Esophagus muscularis mucosa (tissue), 4 donors: ENCODE measurements around the gene SH3D21. TPM values are rescaled to one million over a fixed set of nuclear protein-coding genes. Genes with fewer than 3 reads are reported as not detected.

Experiments
- DNase-seq: peaks from one replicate; pipeline ENCODE4 v3.0.0-alpha.2; 2017; ENCODE audit errors: extremely low spot score
- H3K27ac ChIP-seq, 4 donors: fragments of 200-600 bp; sonication (generic); replicated peaks in 1 of 4; 1 replicate in 3 of 4; 2 replicates in 1 of 4; pipeline ENCODE4 v1.5.1; 2016 to 2019; ENCODE audit warnings: mild to moderate bottlenecking in 1 of 4
- H3K27me3 ChIP-seq, 4 donors: fragments of 200-600 bp; sonication (generic); one replicate each; pipeline versions ENCODE4 v1.5.1 to v1.6.0; 2016 to 2019
- H3K36me3 ChIP-seq, 4 donors: fragments of 200-600 bp; sonication (generic); one replicate each; pipeline ENCODE4 v1.5.1; 2016 to 2019
- H3K4me1 ChIP-seq, 4 donors: fragments of 200-600 bp; sonication (generic); one replicate each; pipeline ENCODE4 v1.5.1; 2016 to 2019
- H3K4me3 ChIP-seq, 4 donors: fragments of 200-600 bp; sonication (generic); 1 replicate in 2 of 4; 2 replicates in 2 of 4; pipeline ENCODE4 v1.5.1; 2016 to 2019; ENCODE audit warnings: mild to moderate bottlenecking in 4 of 4, moderate library complexity in 1 of 4
- H3K9me3 ChIP-seq, 4 donors: fragments of 200-600 bp; sonication (generic); 1 replicate in 3 of 4; 2 replicates in 1 of 4; pipeline ENCODE4 v1.5.1; 2016 to 2019
- CTCF ChIP-seq, 3 experiments: fragments of 200-600 bp in 2 of 3; fragments of 450-650 bp in 1 of 3; sonication (generic) in 2 of 3; IDR thresholded peaks; one replicate each; pipeline ENCODE4 v1.5.1; 2017 to 2019; ENCODE audit warnings: antibody characterized with exemption in 3 of 3, mild to moderate bottlenecking in 2 of 3, moderate library complexity in 1 of 3
- EP300 ChIP-seq: sonication (generic); formaldehyde crosslinking; IDR thresholded peaks from one replicate; pipeline ENCODE4 v1.6.1; 2017; ENCODE audit warnings: antibody characterized with exemption
- POLR2A ChIP-seq: fragments of 450-650 bp; IDR thresholded peaks from one replicate; pipeline ENCODE4 v1.6.1; 2017; ENCODE audit warnings: antibody characterized with exemption, moderate library complexity, mild to moderate bottlenecking, low read depth
- POLR2AphosphoS5 ChIP-seq, 2 donors: sonication (generic); formaldehyde crosslinking; IDR thresholded peaks; one replicate each; pipeline ENCODE4 v1.6.1; 2017; ENCODE audit warnings: antibody characterized with exemption in 2 of 2
- WGBS: methylation state at CpG from one replicate; pipeline ENCODE4 v1.1.5; 2018; 5-methylcytosine and 5-hydroxymethylcytosine counted together
- intact Hi-C: fragments of 100-400 bp; cut with DNase I; formaldehyde crosslinking; loops from one replicate; pipeline ENCODE4 v1.15.1; 2023
- total RNA-seq, 4 donors: library from RNA; depleted of rRNA; stranded (reverse); fragments of >200 nt; gene quantifications; one replicate each; pipeline versions ENCODE4 v1.1.0 to v1.2.1, GENCODE V29; 2016

The SH3D21 gene
- total RNA-seq, 4 donors from 2014 or later = 0.26 to 2.0 (median 1.1) TPM

GRCh38 chr1:36304521-36304920, 1.6 kb upstream of the SH3D21 start:
- no peak overlapping the region for H3K4me3 ChIP-seq
- no peaks in the 10 kb centered on the region for H3K9me3 ChIP-seq
- no peak overlapping the region for H3K27ac ChIP-seq
- DNase-seq = no peak
- peaks cover 18 to 37% (median 32%) of the 10 kb centered on the region in 4 donors for H3K4me1 ChIP-seq
- peaks cover 42 to 54% (median 52%) of the 10 kb centered on the region in 4 donors for H3K36me3 ChIP-seq
- intact Hi-C loops = no loop called here
- no peak for TF ChIP-seq EP300
- no peak for TF ChIP-seq CTCF (IDR thresholded peaks at IDR 0.05)
- no peak for TF ChIP-seq POLR2AphosphoS5 (IDR thresholded peaks at IDR 0.05)
- no peak for TF ChIP-seq POLR2A
- H3K27me3 ChIP-seq = no peaks in the 10 kb centered on the region
- 74% methylated on average over 7 of the region's 7 CpGs for WGBS

GRCh38 chr1:36304970-36305914, 926 bp upstream of the SH3D21 start:
- H3K4me3 ChIP-seq = no peak overlapping the region
- no peaks in the 10 kb centered on the region for H3K27me3 ChIP-seq
- DNase-seq = no peak
- 84% methylated on average over 10 of the region's 10 CpGs for WGBS
- H3K36me3 ChIP-seq = peaks cover 39 to 46% (median 44%) of the 10 kb centered on the region in 4 donors
- H3K9me3 ChIP-seq = no peaks in the 10 kb centered on the region
- intact Hi-C loops = no loop called here
- TF ChIP-seq CTCF (IDR thresholded peaks at IDR 0.05) (no peak), POLR2AphosphoS5 (IDR thresholded peaks at IDR 0.05) (no peak), EP300 (no peak), POLR2A (no peak)
- H3K27ac ChIP-seq = peak overlapping the region; percentile 65 to 85 (median 78)
- H3K4me1 ChIP-seq = peaks cover 14 to 30% (median 25%) of the 10 kb centered on the region in 4 donors

GRCh38 chr1:36305915-36306209, 306 bp upstream of the SH3D21 start:
- TF ChIP-seq EP300 (no peak), CTCF (IDR thresholded peaks at IDR 0.05) (no peak), POLR2A (no peak), POLR2AphosphoS5 (IDR thresholded peaks at IDR 0.05) (no peak)

GRCh38 chr1:36306902-36307456, 811 bp downstream of the SH3D21 start:
- intact Hi-C loops = no loop called here
- peak overlapping the region; percentile 63 to 86 (median 69) for H3K4me3 ChIP-seq
- TF ChIP-seq POLR2A = no peak
- TF ChIP-seq POLR2AphosphoS5 (IDR thresholded peaks at IDR 0.05) = peak; percentile 83 to 96
- TF ChIP-seq EP300 = no peak
- TF ChIP-seq CTCF (IDR thresholded peaks at IDR 0.05) = no peak
- H3K36me3 ChIP-seq = peaks cover 22 to 29% (median 27%) of the 10 kb centered on the region in 4 donors
- no peaks in the 10 kb centered on the region for H3K9me3 ChIP-seq
- 2% methylated on average over 22 of the region's 46 CpGs for WGBS
- H3K4me1 ChIP-seq = peaks cover 14 to 28% (median 21%) of the 10 kb centered on the region in 4 donors
- H3K27me3 ChIP-seq = no peaks in the 10 kb centered on the region
- peak overlapping the region; percentile 65 to 85 (median 78) for H3K27ac ChIP-seq
- DNase-seq = peak; percentile 96

More at GRCh38 chr1:36305915-36306209, 306 bp upstream of the SH3D21 start:
- H3K9me3 ChIP-seq = no peaks in the 10 kb centered on the region
- intact Hi-C loops = no loop called here
- H3K36me3 ChIP-seq = peaks cover 33 to 40% (median 38%) of the 10 kb centered on the region in 4 donors
- peaks cover 14 to 28% (median 21%) of the 10 kb centered on the region in 4 donors for H3K4me1 ChIP-seq
- no peaks in the 10 kb centered on the region for H3K27me3 ChIP-seq
- DNase-seq = no peak
- 61% methylated on average over 4 of the region's 7 CpGs for WGBS
- H3K27ac ChIP-seq = peak overlapping the region; percentile 65 to 85 (median 78)
- peak overlapping the region; percentile 63 to 86 (median 69) for H3K4me3 ChIP-seq
